Measurements from ENCODE around the gene LDHAL6B.

The LDHAL6B gene

DNA sequence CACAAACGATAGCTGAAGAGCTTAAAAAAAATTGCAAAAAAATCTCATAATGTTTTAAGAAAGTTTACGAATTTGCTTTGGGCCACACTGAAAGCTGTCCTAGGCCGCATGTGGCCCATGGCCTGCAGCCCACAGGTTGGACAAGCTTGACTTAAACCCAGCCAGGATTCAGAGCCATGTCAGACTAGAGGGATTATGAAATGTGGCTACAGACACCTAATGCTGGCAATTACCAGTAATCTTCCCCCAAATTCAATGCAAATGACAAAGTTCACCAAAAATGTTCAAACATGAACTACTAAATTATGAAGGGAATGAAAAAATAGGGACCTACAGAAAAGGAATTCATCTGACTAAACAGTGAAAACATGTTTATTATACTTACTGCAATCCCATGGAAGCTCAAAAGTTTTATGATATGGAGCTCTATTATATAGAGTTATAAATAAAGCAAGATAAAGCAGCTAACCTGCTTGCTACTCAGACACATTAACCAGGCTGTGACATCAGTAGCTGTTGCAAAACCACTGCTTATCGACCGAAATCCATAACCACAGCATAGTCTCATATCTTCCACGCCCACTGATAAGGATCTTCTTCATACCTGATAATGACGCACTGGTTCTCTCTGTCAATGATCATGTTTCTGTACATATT, 49.2 kb downstream of the LDHAL6B start:
- DNase-seq = no peak

GRCh38 chr15:59256482-59256881, 49.8 kb downstream of the LDHAL6B start:
- DNase-seq = no peak

- DNase-seq = no peak
Observed at GRCh38 chr15:59257140-59257539, 50.5 kb downstream of the LDHAL6B start.

Data from effector CD8-positive, alpha-beta T cell (primary cell).